RWPE2 (cell line): ENCODE results near the gene IFITM5.

Experiments used
- ATAC-seq: fragments of 200-7000 bp; cut with Tn5 transposase; 3 replicates; pipeline ENCODE4 v1.9.1; 2021; ENCODE audit warnings: low read depth
- DNase-seq: peaks from one replicate; pipeline ENCODE4 v3.0.0-alpha.2; 2020; ENCODE audit warnings: low spot score
- H3K27ac ChIP-seq: fragments of 450-650 bp; 2 replicates; pipeline ENCODE4 v1.5.1; 2017; ENCODE audit warnings: mild to moderate bottlenecking; ENCODE audit not compliant: poor library complexity, severe bottlenecking
- H3K27me3 ChIP-seq: fragments of 250-450 bp; sonication (Bioruptor Pico); 2 replicates; pipeline ENCODE4 v1.5.1; 2021; ENCODE audit warnings: mild to moderate bottlenecking, moderate library complexity; ENCODE audit not compliant: insufficient read depth, poor library complexity, severe bottlenecking
- H3K36me3 ChIP-seq: fragments of 250-450 bp; sonication (Bioruptor Pico); 2 replicates; pipeline ENCODE4 v1.5.1; 2020; ENCODE audit warnings: low read depth, mild to moderate bottlenecking, moderate library complexity
- H3K4me1 ChIP-seq: fragments of 250-450 bp; sonication (Bioruptor Pico); 2 replicates; pipeline ENCODE4 v1.5.1; 2021; ENCODE audit warnings: mild to moderate bottlenecking, moderate library complexity; ENCODE audit not compliant: insufficient read depth, poor library complexity, severe bottlenecking
- H3K4me3 ChIP-seq: fragments of 250-450 bp; sonication (Bioruptor Pico); 2 replicates; pipeline ENCODE4 v1.5.1; 2021; ENCODE audit warnings: mild to moderate bottlenecking, moderate library complexity; ENCODE audit not compliant: severe bottlenecking
- H3K9me3 ChIP-seq: fragments of 250-450 bp; sonication (Bioruptor Pico); 2 replicates; pipeline ENCODE4 v1.5.1; 2021; ENCODE audit warnings: mild to moderate bottlenecking, moderate library complexity; ENCODE audit not compliant: severe bottlenecking
- CTCF ChIP-seq: fragments of 450-650 bp; IDR thresholded peaks from one replicate; pipeline ENCODE4 v1.5.1; 2017; ENCODE audit warnings: mild to moderate bottlenecking, moderate library complexity; ENCODE audit not compliant: poor library complexity, severe bottlenecking

The IFITM5 gene

GRCh38 chr11:256952-257737, 42.2 kb downstream of the IFITM5 start:
- peaks cover 2% of the 10 kb centered on the region for H3K36me3 ChIP-seq
- no peaks in the 10 kb centered on the region for H3K4me1 ChIP-seq
- no peak overlapping the region for H3K4me3 ChIP-seq
- H3K27me3 ChIP-seq, result no peaks in the 10 kb centered on the region
- no peak for TF ChIP-seq CTCF
- no peak overlapping the region for H3K27ac ChIP-seq
- H3K9me3 ChIP-seq, result no peaks in the 10 kb centered on the region
- ATAC-seq, result no peak
- DNase-seq, result no peak

GRCh38 chr11:255816-256215, 43.5 kb downstream of the IFITM5 start:
- DNase-seq (no peak), ATAC-seq (no peak)
- no peak for TF ChIP-seq CTCF
- no peaks in the 10 kb centered on the region for H3K9me3 ChIP-seq
- no peaks in the 10 kb centered on the region for H3K27me3 ChIP-seq
- no peak overlapping the region for H3K4me3 ChIP-seq
- H3K36me3 ChIP-seq, result peaks cover 16% of the 10 kb centered on the region
- H3K27ac ChIP-seq, result no peak overlapping the region
- no peaks in the 10 kb centered on the region for H3K4me1 ChIP-seq

DNA sequence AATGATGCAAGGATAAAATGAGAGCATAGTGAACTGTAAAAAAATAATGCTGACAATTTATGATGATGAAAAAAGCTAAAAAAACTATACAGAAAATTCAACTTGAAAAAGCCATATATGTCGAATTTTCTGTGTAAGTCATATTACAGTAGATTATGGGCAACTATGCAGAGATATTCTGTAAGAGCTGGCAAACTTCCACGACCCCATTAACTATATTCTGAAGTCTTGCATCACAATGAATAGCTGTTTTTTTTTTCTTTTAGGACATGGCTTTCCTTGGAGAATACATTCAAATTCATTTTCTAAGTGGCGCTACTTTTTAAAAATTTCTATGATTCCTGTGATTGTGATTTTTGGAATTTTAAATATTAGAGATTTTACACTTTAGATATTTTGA, 44.1 kb downstream of the IFITM5 start:
- no peak for TF ChIP-seq CTCF
- Histone ChIP-seq H3K4me3 (no peak overlapping the region), H3K9me3 (no peaks in the 10 kb centered on the region), H3K27ac (no peak overlapping the region), H3K4me1 (no peaks in the 10 kb centered on the region), H3K36me3 (peaks cover 22% of the 10 kb centered on the region), H3K27me3 (no peaks in the 10 kb centered on the region)
- DNase-seq (no peak), ATAC-seq (no peak)

DNA sequence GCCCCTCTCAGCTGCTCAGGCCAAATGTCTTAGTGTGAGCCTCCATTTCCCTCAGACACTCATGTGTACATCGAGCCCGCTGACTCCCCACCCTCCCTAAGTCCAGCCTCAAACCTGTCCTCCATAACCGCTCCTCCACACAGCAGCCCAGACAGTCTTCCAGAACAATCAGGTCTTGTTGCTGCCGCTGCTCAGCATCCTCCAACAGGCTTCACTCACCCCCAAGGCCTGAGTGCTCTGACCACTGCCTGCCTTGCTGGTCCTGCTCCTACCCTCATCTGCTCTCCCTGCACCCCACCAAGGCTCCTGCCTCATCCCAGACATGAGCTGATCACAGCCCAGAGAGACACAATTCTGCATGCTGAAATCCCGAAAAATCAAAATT, 45.4 kb downstream of the IFITM5 start:
- no peak overlapping the region for H3K4me3 ChIP-seq
- peaks cover 31% of the 10 kb centered on the region for H3K36me3 ChIP-seq
- no peaks in the 10 kb centered on the region for H3K27me3 ChIP-seq
- DNase-seq, result no peak
- no peak for ATAC-seq
- no peaks in the 10 kb centered on the region for H3K4me1 ChIP-seq
- H3K27ac ChIP-seq, result no peak overlapping the region
- no peak for TF ChIP-seq CTCF
- H3K9me3 ChIP-seq, result no peaks in the 10 kb centered on the region

DNA sequence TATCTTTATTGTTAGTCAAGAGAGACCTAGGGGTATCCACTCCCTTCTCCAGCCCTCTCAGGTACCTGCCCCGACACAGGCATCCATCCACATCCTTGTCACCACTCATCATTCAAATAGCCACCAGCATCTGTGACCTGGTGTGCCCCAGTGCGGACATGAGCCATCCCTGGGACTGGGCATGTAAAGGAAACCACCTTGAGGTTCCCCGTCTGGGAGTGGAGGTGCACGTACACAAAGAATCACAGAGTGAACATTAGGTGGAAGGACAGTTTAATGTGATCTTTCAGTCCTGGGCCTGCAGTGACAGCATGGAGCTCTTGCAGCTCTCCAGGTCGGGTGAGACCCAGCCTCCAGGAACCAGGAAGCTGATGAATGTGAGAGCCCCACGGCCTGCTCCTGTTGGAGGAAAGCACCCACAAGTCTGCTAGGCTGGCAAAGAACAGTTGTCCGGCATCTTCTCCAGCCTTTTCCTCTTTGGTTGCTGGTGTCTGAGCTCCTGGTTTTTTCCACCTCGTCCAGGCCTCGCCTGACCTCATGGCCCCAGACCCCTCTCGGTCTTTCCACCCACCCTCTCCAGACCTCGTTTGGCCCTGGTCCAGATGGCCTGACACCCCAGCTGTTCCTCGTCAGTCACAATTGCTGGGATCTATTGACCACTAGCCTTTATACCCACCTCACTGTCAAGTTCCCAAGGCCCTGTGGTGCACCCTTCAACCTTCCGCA, 46.0 kb downstream of the IFITM5 start:
- no peak for TF ChIP-seq CTCF
- Histone ChIP-seq H3K36me3 (peaks cover 36% of the 10 kb centered on the region), H3K4me1 (no peaks in the 10 kb centered on the region), H3K27ac (no peak overlapping the region), H3K27me3 (no peaks in the 10 kb centered on the region), H3K9me3 (no peaks in the 10 kb centered on the region), H3K4me3 (no peak overlapping the region)
- DNase-seq (no peak), ATAC-seq (0 out of 3 replicates have a peak, but pooled peaks have one; percentile 29)
